Measurements from ENCODE around the gene TAPBP. TPM values are rescaled to one million over a fixed set of nuclear protein-coding genes. Genes with fewer than 3 reads are reported as not detected.
"Not testable (repeated sequence)": the region's sequence is repeated elsewhere in the genome, so short reads cannot be mapped to it uniquely, and the experiment has no call there.

TAPBP gene
- total RNA-seq, 1 experiment from 2014 or later, result 57.8 TPM

GRCh38 chr6:33272275-33273128 lies 41.4 kb downstream of the TAPBP start:
- H3K27ac ChIP-seq, result peak overlapping the region; percentile 43
- H3K4me1 ChIP-seq (replicated peaks), result peaks cover 23% of the 10 kb centered on the region
- H3K9me3 ChIP-seq (replicated peaks), result no peaks in the 10 kb centered on the region
- H3K4me3 ChIP-seq, result peak overlapping the region; percentile 58
- H3K27me3 ChIP-seq (replicated peaks), result no peaks in the 10 kb centered on the region
- no peak for DNase-seq (ENCODE audit: low read depth in 1 of 2, low spot score in 2 of 2)
- H3K36me3 ChIP-seq, result peaks cover 78% of the 10 kb centered on the region

- Histone ChIP-seq H3K4me1 (replicated peaks) (peaks cover 23% of the 10 kb centered on the region), H3K9me3 (replicated peaks) (no peaks in the 10 kb centered on the region), H3K27ac (peak within 1 kb of the TSS; percentile 83), H3K27me3 (replicated peaks) (no peaks in the 10 kb centered on the region), H3K4me3 (peak within 1 kb of the TSS; percentile 58), H3K36me3 (peaks cover 78% of the 10 kb centered on the region)
- peak; percentile 96 for DNase-seq (ENCODE audit: low read depth in 1 of 2, low spot score in 2 of 2)
These were observed 42.2 kb downstream of the TAPBP start, which contains the start of the genes RPS18 and VPS52 for GRCh38 chr6:33271468-33272274. TSS of gene RPS18 (plus strand) at chr6:33272075. CDS start at chr6:33272120, 45 bp downstream. TSS of gene VPS52 (minus strand) at chr6:33271876. CDS start at chr6:33271675, 201 bp downstream.

GRCh38 chr6:33271117-33271467 lies 42.8 kb downstream of the TAPBP start:
- Histone ChIP-seq H3K4me1 (replicated peaks) (peaks cover 23% of the 10 kb centered on the region), H3K27me3 (replicated peaks) (no peaks in the 10 kb centered on the region), H3K36me3 (peaks cover 78% of the 10 kb centered on the region), H3K4me3 (peak overlapping the region; percentile 58), H3K27ac (peak overlapping the region; percentile 83), H3K9me3 (replicated peaks) (no peaks in the 10 kb centered on the region)
- no peak for DNase-seq (ENCODE audit: low read depth in 1 of 2, low spot score in 2 of 2)

- no peaks in the 10 kb centered on the region for H3K9me3 ChIP-seq (replicated peaks)
- 0 out of 2 replicates have a peak, but pooled peaks cover 5% of the 10 kb centered on the region for H3K4me1 ChIP-seq (replicated peaks)
- no peak overlapping the region for H3K27ac ChIP-seq
- H3K4me3 ChIP-seq, result no peak overlapping the region
- no peaks in the 10 kb centered on the region for H3K27me3 ChIP-seq (replicated peaks)
- peaks cover 54% of the 10 kb centered on the region for H3K36me3 ChIP-seq
- DNase-seq (ENCODE audit: low read depth in 1 of 2, low spot score in 2 of 2), result no peak
These were observed 49.9 kb downstream of the TAPBP start for GRCh38 chr6:33264015-33264414.

GRCh38 chr6:33262490-33262889 lies 51.4 kb downstream of the TAPBP start:
- not testable (repeated sequence) for DNase-seq (ENCODE audit: low read depth in 1 of 2, low spot score in 2 of 2); H3K9me3 ChIP-seq (replicated peaks); H3K27me3 ChIP-seq (replicated peaks); H3K27ac ChIP-seq; H3K4me1 ChIP-seq (replicated peaks); H3K4me3 ChIP-seq
- peaks cover 42% of the 10 kb centered on the region for H3K36me3 ChIP-seq

- DNase-seq (ENCODE audit: low read depth in 1 of 2, low spot score in 2 of 2), result no peak
- no peaks in the 10 kb centered on the region for H3K9me3 ChIP-seq (replicated peaks)
- no peak overlapping the region for H3K27ac ChIP-seq
- no peak overlapping the region for H3K4me3 ChIP-seq
- peaks cover 22% of the 10 kb centered on the region for H3K36me3 ChIP-seq
- H3K27me3 ChIP-seq (replicated peaks), result no peaks in the 10 kb centered on the region
- 0 out of 2 replicates have a peak, but pooled peaks cover 5% of the 10 kb centered on the region for H3K4me1 ChIP-seq (replicated peaks)
These were observed 54.8 kb downstream of the TAPBP start for GRCh38 chr6:33259032-33259431.

GRCh38 chr6:33254591-33254990 lies 59.3 kb downstream of the TAPBP start:
- Histone ChIP-seq H3K27ac (no peak overlapping the region), H3K36me3 (peaks cover 17% of the 10 kb centered on the region), H3K4me3 (no peak overlapping the region), H3K27me3 (replicated peaks) (no peaks in the 10 kb centered on the region), H3K9me3 (replicated peaks) (no peaks in the 10 kb centered on the region), H3K4me1 (replicated peaks) (peaks cover 13% of the 10 kb centered on the region)
- no peak for DNase-seq (ENCODE audit: low read depth in 1 of 2, low spot score in 2 of 2)

- DNase-seq (ENCODE audit: low read depth in 1 of 2, low spot score in 2 of 2), result no peak
- H3K36me3 ChIP-seq, result peaks cover 16% of the 10 kb centered on the region; the same call in 1 of the 2 replicates
- no peaks in the 10 kb centered on the region for H3K27me3 ChIP-seq (replicated peaks)
- no peaks in the 10 kb centered on the region for H3K9me3 ChIP-seq (replicated peaks)
- no peak overlapping the region for H3K27ac ChIP-seq
- no peak overlapping the region for H3K4me3 ChIP-seq
- H3K4me1 ChIP-seq (replicated peaks), result peaks cover 26% of the 10 kb centered on the region
These were observed 61.1 kb downstream of the TAPBP start for GRCh38 chr6:33252759-33253158.

GRCh38 chr6:33251395-33252012 lies 62.4 kb downstream of the TAPBP start:
- no peak overlapping the region for H3K4me3 ChIP-seq

GRCh38 chr6:33250731-33251130 lies 63.1 kb downstream of the TAPBP start:
- no peaks in the 10 kb centered on the region for H3K27me3 ChIP-seq (replicated peaks)
- no peaks in the 10 kb centered on the region for H3K9me3 ChIP-seq (replicated peaks)
- peak overlapping the region; percentile 17; the same call in 1 of the 2 replicates for H3K27ac ChIP-seq
- H3K4me3 ChIP-seq, result no peak overlapping the region
- H3K4me1 ChIP-seq (replicated peaks), result peaks cover 26% of the 10 kb centered on the region
- no peak for DNase-seq (ENCODE audit: low read depth in 1 of 2, low spot score in 2 of 2)
- H3K36me3 ChIP-seq, result peaks cover 13% of the 10 kb centered on the region; the same call in 1 of the 2 replicates

More at GRCh38 chr6:33251395-33252012, 62.4 kb downstream of the TAPBP start:
- Histone ChIP-seq H3K27me3 (replicated peaks) (no peaks in the 10 kb centered on the region), H3K9me3 (replicated peaks) (no peaks in the 10 kb centered on the region), H3K36me3 (peaks cover 13% of the 10 kb centered on the region; the same call in 1 of the 2 replicates), H3K4me1 (replicated peaks) (peaks cover 26% of the 10 kb centered on the region), H3K27ac (no peak overlapping the region)
- no peak for DNase-seq (ENCODE audit: low read depth in 1 of 2, low spot score in 2 of 2)

- peak overlapping the region; percentile 40 for H3K4me3 ChIP-seq
- DNase-seq (ENCODE audit: low read depth in 1 of 2, low spot score in 2 of 2), result peak; percentile 52 to 55
- peaks cover 13% of the 10 kb centered on the region; the same call in 1 of the 2 replicates for H3K36me3 ChIP-seq
- H3K9me3 ChIP-seq (replicated peaks), result no peaks in the 10 kb centered on the region
- peak overlapping the region; percentile 50 for H3K27ac ChIP-seq
- H3K4me1 ChIP-seq (replicated peaks), result peaks cover 26% of the 10 kb centered on the region
- H3K27me3 ChIP-seq (replicated peaks), result no peaks in the 10 kb centered on the region
These were observed 63.9 kb downstream of the TAPBP start for GRCh38 chr6:33249732-33250630.
